ENCODE measurements around the gene WDR76.

- TF ChIP-seq GATA2 (IDR thresholded peaks at IDR 0.05; ENCODE audit: low read depth, low read length) (no peak), GATA3 (IDR thresholded peaks at IDR 0.05; ENCODE audit: low read depth, low read length) (no peak)
Observed at GRCh38 chr15:43845421-43845820, 18.6 kb downstream of the WDR76 start.

Data from SH-SY5Y (cell line).